Skeletal muscle cell (primary cell): ENCODE measurements around the gene CLDN12.

Experiments used
- DNase-seq: peaks from one replicate; pipeline ENCODE4 v3.0.0-alpha.2; 2010; ENCODE audit warnings: low read depth
- H3K4me3 ChIP-seq: 2 replicates; pipeline ENCODE4 v1.5.1; 2011; ENCODE audit warnings: low read depth, mild to moderate bottlenecking, control low read depth, low read length, moderate library complexity

The CLDN12 gene

DNA sequence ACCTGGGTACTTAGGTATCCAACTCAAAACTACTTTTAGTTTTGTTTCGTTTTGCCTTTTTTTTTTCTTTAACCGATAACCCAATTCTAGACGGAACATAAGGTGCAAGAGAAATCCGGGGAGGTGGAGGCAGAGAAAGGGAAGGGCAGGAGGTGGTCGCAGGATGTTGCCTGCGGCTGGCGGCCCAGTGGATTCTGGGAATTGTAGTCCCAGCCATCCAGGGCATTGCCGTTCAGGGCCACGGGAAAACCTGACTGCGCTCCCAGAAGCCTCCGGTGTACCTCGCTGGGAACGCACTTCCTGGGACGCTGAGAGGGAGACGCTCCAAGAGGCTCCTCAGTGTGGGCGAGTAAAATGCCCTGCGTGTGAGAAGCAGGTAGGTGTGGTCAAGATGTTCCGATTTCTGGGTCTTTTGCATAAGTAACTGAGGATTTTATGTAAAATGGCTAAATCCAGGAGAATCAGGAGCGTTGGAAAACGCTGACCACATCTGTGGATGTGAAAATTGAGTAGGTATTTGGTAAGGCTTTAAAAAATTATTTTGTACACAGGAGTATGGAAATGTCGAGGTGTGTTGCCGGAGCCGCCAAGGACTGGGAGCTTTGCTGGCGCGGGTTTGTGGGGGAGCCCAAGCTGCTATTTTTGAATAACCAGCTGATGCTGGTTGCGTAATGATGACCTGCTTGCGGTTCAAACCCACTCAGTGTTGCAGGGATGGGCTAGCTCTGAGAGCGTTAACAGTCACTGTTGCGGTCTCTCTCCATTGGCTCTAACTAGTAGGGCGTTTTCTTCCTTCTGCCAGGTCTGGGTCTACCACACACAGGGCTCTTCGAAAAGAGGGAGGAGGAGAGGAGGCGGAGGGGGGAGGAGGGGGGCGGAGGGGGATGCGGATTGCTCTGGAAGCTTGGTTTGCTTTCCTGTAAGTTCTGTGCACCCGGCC, at the start of gene CLDN12:
TSS of gene CLDN12 (plus strand) at position 288 of the 940 bp plus-strand sequence. CDS start 9,216 bp downstream, outside the sequence.
- DNase-seq = peak; percentile 98
- H3K4me3 ChIP-seq = peak within 1 kb of the TSS; percentile 83

DNA sequence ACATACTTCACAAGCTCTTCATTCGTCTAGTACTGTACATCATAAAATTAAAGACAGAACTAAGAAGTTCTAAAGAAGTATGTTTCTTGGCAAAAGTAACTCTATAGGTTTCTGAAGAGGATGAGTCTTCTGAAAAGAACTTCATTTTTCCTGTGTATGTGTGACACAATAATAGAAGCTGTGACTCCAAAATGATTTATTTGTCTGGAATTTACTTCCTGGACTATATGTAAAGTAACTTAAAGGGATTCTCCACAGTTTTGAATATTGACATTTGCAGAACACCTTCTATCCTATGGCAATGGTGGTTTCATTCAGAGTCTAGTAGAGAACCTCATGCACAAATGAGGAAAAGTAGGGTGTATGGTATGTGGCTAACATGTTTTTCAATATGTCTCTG, 19.8 kb upstream of the CLDN12 start:
- DNase-seq = no peak
- no peak overlapping the region for H3K4me3 ChIP-seq

DNA sequence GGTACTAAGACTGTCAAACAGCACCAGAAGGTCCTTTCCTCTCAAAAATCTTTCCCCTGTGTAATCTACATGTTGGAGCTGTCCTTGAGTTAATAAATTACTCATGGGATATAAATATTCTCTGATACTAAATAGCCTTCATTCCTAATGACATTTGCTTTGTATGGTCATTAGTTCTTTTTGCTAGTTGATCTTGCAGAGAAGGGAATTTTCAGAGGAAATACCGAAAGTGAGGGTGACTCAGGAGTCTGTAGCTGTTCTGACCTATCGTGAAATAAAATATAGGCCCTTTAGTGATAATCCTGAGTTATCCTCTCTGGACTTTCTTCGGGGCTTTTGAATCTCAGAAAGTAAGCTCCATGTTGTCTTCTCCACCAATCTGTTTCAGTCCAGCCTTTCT, 19.4 kb upstream of the CLDN12 start:
- no peak for DNase-seq
- H3K4me3 ChIP-seq = no peak overlapping the region

DNA sequence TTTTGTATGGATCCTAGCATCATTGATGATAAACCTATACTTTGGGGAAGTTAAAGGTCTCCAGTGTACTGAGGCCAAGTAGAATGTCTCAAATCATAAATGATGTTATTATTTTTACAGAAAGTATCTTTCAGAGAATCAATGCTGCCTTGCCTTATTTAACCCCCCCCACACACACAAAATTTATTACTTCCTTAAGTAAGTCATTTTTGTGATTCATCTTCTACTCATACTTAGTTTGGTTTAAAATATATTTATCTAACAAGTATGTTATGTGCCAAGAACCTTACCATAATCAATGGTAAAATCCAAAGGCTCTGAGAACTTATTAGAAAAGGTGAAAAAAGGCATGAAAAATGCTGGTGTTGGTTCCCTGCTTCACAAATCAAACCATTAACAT, 18.8 kb upstream of the CLDN12 start:
- no peak overlapping the region for H3K4me3 ChIP-seq
- DNase-seq = no peak

DNA sequence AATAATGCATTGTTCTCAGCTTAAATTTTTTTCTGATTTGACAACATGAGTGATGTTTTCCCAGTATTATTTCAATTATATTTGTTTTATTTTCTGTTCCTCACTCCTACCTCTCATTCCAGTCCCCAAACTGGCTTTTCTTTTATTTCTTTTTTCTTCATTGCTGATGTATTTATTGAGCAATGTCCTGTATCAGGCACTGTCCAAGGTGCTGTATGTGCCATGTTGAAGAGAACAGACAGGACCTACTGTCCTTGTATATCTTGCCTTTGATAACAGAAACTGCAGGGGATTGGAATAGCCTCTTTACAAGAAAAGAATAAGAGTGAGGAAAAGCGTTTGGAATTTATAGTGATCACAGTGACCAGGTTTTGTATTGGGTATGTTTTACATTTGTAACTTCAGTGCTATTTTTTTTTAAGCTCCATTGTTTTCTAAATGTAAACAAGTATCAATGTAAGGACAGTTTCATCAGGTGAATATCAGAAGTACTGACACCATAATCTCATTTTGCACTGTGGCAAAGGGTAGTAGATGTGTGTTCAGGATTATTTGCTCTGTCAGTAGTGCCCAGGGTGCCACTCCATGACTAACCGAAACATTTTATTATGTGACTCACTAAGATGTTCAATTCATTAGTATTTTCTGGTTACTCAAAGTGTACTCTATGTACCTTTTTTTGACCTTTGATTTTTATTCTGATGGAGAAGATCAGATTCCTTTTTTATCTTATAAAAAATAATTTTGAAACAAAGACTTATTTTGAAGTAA, 15.6 kb upstream of the CLDN12 start:
- H3K4me3 ChIP-seq = no peak overlapping the region
- DNase-seq = no peak

DNA sequence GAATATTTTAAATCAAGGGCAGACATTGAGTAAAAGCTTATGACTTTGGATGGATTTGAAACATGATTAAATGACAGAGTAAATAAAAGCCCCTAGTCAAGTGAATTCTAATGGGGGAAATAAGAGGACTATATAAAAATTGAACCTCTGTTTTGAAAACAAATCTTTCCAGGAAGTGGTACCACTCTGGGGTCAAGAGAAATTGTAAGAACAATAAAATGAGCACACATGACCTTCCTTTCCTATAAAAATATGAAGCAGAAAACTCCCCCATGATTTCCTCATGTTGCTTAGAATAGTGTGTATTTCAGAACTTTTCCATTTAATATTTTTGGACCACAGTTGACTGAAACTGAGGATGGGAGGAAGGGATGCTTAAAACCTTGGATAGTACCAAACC, 12.3 kb upstream of the CLDN12 start:
- no peak for DNase-seq
- H3K4me3 ChIP-seq = no peak overlapping the region

DNA sequence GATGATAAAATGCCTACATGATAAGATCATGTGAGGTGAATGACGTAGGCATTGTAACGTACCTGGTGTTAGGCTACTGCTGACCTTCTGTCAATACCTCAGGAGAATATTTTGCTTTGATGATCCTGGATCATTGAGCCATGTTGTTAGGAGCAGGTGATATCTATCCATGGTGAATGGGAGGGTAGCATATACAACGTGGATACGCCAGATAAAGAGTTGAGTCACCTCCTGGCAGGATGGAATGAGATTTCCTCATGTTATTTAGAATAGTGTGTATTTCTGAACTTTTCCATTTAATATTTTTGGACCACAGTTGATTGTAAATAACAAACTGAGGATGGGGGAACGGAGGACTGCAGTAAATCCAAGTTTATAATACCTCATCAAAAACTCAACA, 11.8 kb upstream of the CLDN12 start:
- H3K4me3 ChIP-seq = no peak overlapping the region
- no peak for DNase-seq

DNA sequence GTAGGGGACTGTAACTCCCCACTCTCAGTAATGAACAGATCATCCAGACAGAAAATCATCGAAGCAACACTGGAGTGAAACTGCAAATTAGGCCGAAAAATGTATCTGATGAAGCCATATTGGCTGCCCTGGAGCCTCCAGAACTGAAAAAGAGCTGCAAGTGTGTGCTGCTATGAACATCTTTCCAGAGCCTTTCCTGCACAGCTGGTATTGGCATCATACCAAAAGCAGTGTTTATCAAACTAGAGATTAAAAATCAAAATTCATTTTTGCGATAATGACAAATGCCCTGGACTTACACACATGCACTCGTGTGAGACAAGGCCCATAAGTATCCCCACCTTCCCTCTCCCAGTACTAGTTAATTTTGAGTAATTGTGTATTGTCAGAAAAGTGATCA, 6.8 kb upstream of the CLDN12 start:
- DNase-seq = no peak

DNA sequence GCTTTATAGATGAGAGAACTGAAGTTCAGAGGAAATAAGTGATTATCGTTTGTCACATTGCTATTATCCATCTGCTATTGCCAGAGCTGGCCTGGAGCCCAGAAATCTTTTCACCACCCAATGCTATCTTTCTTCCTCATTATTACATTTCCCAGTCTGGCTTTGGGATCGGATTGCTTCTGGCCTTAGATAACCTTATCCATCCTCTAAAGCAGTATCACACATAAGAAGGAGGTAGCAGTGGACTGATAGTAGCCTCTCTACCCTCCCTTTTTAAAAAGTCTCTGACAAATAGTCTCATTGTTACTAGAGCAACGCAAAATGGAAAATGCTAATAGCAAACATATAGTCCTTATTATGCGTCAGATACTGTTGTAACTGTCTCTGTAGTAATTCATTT, 1.3 kb upstream of the CLDN12 start:
- DNase-seq = no peak
- H3K4me3 ChIP-seq = no peak overlapping the region

More for the DNA sequence above, 6.8 kb upstream of the CLDN12 start:
- no peak overlapping the region for H3K4me3 ChIP-seq

DNA sequence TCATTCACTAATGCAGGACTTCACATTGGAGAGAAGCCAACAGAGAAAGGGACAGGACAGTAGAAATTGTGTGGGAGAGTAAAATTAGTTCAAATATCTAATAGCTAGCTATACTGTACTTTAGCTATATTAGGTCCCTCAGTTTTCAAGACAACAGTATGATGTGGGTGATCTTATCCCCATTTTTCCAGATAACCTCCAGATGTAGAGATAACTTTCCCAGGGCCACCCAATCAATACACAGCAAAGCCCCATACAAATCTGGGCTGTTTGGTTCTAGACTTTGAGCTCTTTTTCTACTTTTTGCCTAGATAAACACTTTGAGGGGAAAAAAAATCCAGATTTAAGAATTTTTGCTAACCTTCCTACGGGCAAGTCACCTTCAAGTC, 482 bp upstream of the CLDN12 start:
- no peak for DNase-seq

DNA sequence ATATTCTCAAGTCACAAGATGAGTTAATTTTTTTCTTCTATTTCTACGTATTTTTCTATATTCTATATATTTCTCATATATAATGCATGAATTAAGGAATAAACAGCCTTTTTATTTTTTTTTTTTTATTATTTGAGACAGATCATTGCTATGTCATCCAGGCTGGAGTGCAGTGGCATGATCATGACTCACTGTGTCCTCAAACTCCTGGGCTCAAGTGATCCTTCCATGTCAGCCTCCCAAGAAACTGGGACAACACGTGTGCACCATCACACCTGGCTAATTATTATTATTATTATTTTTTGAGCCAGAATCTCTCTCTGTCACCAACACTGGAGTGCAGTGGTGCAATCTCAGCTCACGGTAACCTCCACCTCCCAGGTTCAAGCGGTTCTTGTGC, 1.5 kb downstream of the CLDN12 start:
- DNase-seq = no peak

More for the DNA sequence above, 482 bp upstream of the CLDN12 start:
- H3K4me3 ChIP-seq = peak overlapping the region; percentile 83

DNA sequence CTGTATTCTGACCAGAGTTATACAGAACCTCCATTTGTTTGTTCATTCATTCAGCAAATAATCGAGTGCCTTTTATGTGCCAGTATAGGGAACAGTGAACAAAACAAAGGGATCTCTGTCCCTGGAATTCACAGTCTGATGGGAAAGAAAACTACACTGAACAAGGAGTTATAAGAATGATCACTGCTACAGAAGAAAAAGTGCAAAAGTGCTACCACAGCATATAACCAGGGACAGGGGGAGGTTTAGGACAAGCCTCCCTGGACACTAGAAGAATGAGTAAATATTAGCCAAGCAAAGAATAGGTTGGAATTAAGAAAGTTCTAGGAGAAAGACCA, 4.2 kb downstream of the CLDN12 start:
- H3K4me3 ChIP-seq = no peak overlapping the region
- DNase-seq = no peak

More for the DNA sequence above, 1.5 kb downstream of the CLDN12 start:
- H3K4me3 ChIP-seq = no peak overlapping the region

DNA sequence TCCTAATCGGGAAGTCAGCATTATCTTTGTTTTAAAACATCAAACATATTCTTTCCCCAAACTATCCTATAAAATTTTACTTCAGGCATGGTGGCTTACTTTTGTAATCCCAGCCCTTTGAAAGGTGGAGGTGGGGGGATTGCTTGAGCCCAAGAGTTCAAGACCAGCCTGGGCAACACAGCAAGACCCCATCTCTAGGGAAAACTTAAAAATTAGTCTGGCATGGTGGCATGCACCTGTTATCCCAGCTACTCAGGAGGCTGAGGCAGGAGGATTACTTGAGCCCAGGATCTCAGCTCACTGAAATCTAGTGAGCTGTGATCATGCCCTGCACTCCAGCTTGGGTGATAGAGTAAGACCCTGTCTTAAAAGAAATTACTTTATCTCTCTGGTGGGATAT, 4.9 kb downstream of the CLDN12 start:
- H3K4me3 ChIP-seq = no peak overlapping the region
- DNase-seq = no peak

DNA sequence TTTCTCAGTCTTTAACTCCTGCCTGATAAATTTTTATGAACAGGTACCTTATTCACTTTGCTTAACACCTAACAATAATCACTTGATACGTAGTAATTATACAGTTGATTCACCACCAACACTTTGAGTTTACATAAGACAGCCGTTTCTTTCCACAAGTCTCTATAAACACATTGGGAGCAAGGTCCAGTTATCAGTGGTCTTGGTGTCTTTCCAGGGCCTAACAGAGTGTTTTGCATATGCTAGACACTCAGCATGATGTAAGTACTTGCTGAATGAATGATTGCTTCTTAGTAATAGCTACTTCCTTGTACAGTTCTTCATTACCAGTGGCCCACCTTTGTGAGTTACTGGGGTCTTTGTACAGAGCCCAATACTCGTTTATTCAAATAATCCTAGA, 6.4 kb downstream of the CLDN12 start:
- H3K4me3 ChIP-seq = no peak overlapping the region
- no peak for DNase-seq

DNA sequence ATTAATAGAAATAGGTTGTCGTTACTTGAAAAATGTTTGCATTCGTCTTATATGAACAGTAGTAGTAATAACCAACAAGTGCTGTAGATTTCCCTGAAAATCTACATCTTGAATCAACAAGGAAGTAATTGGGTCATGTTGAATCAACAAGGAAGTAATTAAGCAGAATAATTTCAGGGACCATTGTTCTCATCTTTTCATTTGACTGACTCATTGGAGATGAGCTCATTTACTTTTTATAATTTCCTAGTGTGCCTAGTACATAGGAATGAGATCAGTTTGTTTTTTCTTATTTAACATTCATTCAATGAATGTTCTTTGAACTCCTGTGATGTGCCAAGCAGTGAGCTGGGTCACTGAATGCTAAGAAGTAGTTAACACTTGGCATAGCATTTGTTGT, 8.2 kb downstream of the CLDN12 start:
- H3K4me3 ChIP-seq = no peak overlapping the region
- no peak for DNase-seq

DNA sequence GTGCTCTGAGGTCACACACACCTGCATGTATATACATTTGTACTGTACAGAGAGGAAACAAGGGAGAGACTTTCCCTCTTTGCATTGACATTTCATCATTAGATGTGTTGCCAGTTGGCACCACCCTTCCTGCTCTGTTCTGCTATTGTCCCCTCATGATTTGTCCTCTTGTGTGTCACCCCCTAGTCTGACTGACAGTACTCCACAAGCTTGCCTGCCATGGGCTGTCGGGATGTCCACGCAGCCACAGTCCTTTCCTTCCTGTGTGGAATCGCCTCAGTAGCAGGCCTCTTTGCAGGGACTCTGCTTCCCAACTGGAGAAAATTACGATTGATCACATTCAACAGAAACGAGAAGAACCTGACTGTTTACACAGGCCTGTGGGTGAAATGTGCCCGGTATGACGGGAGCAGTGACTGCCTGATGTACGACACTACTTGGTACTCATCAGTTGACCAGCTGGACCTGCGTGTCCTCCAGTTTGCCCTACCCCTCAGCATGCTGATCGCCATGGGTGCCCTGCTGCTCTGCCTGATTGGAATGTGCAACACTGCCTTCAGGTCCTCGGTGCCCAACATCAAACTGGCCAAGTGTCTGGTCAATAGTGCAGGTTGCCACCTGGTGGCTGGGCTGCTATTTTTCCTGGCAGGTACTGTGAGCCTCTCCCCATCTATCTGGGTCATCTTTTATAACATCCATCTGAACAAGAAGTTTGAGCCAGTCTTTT, 9.4 kb downstream of the CLDN12 start:
- no peak overlapping the region for H3K4me3 ChIP-seq
- no peak for DNase-seq

DNA sequence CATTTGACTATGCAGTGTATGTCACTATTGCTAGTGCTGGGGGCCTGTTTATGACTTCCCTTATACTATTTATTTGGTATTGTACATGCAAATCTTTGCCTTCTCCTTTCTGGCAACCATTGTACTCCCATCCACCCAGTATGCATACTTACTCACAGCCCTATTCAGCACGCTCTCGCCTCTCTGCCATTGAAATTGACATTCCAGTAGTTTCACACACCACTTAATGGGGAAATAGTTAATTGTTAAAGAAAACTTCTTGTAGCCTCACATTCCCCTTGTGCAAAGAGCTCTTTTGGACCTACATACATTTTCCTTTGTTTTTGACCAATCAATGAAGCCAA, 9.9 kb downstream of the CLDN12 start:
- DNase-seq = no peak
- no peak overlapping the region for H3K4me3 ChIP-seq

DNA sequence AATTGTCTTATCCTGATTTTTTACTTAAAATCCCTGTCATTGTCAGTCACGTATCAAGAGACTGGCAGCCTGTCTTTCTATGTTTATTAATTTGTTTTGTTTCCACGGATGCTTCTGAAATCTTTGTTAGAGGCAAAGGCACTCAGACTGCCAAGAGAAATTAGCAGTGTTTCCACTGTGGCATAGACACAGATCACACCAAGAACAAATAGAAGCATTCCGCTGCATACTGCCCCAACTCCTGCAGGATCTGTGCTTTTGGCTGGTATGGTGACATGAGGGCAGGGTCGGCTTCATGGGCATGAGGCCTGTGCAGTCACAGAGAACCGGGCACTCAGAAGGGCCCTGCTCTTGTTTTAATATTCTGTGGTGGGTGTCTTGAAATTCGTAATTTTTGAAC, 18.4 kb downstream of the CLDN12 start:
- no peak overlapping the region for H3K4me3 ChIP-seq
- DNase-seq = no peak

DNA sequence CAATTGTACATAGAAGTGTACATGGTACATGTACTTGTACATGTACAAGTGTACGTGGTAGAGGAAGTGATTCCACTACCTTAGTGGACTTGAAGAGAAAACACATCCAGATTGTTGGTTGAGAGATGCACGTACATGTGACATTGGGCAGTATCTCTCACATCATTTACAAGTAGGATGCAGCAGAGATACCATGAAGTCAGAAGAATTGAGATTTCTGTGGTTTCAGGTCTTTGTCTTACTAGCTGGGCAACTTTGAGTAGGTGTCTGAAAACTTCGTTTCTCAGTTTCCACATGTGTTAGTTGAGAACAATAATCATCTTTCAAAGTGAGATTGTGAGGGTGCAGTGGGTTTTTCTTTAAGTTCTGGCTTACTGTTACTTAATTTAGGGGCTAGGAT, 21.5 kb downstream of the CLDN12 start:
- no peak overlapping the region for H3K4me3 ChIP-seq
- no peak for DNase-seq

DNA sequence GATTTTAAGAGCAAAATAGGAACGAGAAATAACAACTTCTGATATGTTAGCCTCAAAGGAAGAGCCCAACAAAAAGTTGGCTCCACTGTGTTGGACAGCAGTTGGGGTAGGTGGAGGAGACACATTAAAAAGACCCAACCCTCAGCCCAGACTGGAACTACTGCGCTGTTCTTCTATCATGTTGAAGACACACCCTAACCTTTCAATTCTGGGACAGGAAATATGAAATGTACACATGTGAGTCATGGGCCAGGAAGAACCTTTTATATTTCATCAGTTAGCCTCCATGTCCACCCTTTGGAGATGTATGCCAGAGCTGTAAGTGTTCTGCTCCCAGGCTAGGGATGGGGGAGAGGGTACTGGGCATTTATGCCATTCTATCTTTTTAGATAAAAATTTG, 22.1 kb downstream of the CLDN12 start:
- no peak overlapping the region for H3K4me3 ChIP-seq
- no peak for DNase-seq
